HCT116 (cell line): Measurements from ENCODE around the gene USP15. TPM values are rescaled to one million over a fixed set of nuclear protein-coding genes. Genes with fewer than 3 reads are reported as not detected.

Experiments used
- ATAC-seq: fragments of 200-7000 bp; cut with Tn5 transposase; 2 replicates; pipeline ENCODE4 v1.9.1; 2020; ENCODE audit warnings: mild to moderate bottlenecking, moderate library complexity
- BruUV-seq: library from RNA; stranded (reverse); fragments of 400-500 nt; replicated peaks from 2 replicates; lab custom pipeline; 2021; lab: Mats Ljungman, UMichigan
- CTCF ChIA-PET: fragments of 300-600 bp; sonication (Branson Sonifier 250); formaldehyde crosslinking; loops from one replicate; lab custom pipeline; 2021; ENCODE audit warnings: antibody characterized with exemption; lab: Charles Lee
- POLR2A ChIA-PET: fragments of 300-600, 350-600 bp; sonication (Branson Sonifier 250); formaldehyde crosslinking; loops from one replicate; lab custom pipeline; 2021; ENCODE audit warnings: antibody characterized with exemption; lab: Charles Lee
- RAD21 ChIA-PET, 2 experiments: fragments of 300-600 bp; sonication (Branson Sonifier 250); formaldehyde crosslinking; loops; one replicate each; lab custom pipeline; 2023; ENCODE audit warnings: low total read pairs in 2 of 2; ENCODE audit not compliant: uncharacterized antibody in 2 of 2, unreplicated experiment in 2 of 2, low non-redundant PET in 1 of 2; lab: Charles Lee
- DNase-seq: peaks from one replicate; pipeline ENCODE4 v3.0.0-alpha.2; 2010; ENCODE audit warnings: low read depth, low spot score
- H2AFZ ChIP-seq: fragments of 200-600 bp; shearing (Covaris generic), sonication (generic); 2 replicates; pipeline ENCODE4 v1.6.1; 2017; ENCODE audit warnings: low read depth, mixed run types, mixed read lengths, antibody characterized with exemption, low read length; ENCODE audit not compliant: poor library complexity, severe bottlenecking
- H3K27ac ChIP-seq: 2 replicates; pipeline ENCODE4 v1.5.1; 2012; ENCODE audit warnings: low read depth, low read length
- H3K27me3 ChIP-seq: fragments of 200-600 bp; sonication (generic); 2 replicates; pipeline ENCODE4 v1.6.1; 2016; ENCODE audit warnings: mixed run types, low read length, mixed read lengths; ENCODE audit not compliant: insufficient read depth
- H3K36me3 ChIP-seq, 2 experiments: fragments of 200-500 bp in 1 of 2; fragments of 200-600 bp in 1 of 2; sonication (Bioruptor generic) in 1 of 2; sonication (generic) in 1 of 2; 2 replicates each; pipeline versions ENCODE4 v1.5.1 to v1.6.1; 2014 to 2016; ENCODE audit warnings: low read length in 2 of 2, inconsistent platforms in 1 of 2, mixed read lengths in 1 of 2, mixed run types in 1 of 2; ENCODE audit not compliant: insufficient read depth in 2 of 2, control insufficient read depth in 1 of 2
- H3K4me1 ChIP-seq, 2 experiments: fragments of 200-600 bp in 1 of 2; sonication (generic) in 1 of 2; 2 replicates each; pipeline versions ENCODE4 v1.5.1 to v1.6.1; 2012 to 2017; ENCODE audit warnings: low read length in 2 of 2, inconsistent platforms in 1 of 2, mild to moderate bottlenecking in 1 of 2, mixed read lengths in 1 of 2, mixed run types in 1 of 2, moderate library complexity in 1 of 2; ENCODE audit not compliant: insufficient read depth in 2 of 2, control insufficient read depth in 1 of 2
- H3K4me2 ChIP-seq: fragments of 200-600 bp; sonication (generic); 2 replicates; pipeline ENCODE4 v1.6.1; 2017; ENCODE audit warnings: mixed run types, low read length, mixed read lengths
- H3K4me3 ChIP-seq, 2 experiments: fragments of 200-600 bp in 1 of 2; sonication (generic) in 1 of 2; replicated peaks in 1 of 2; 2 replicates each; pipeline ENCODE4 v1.5.1; 2011 to 2016; ENCODE audit warnings: low read length in 2 of 2, control low read depth in 1 of 2, low read depth in 1 of 2, mild to moderate bottlenecking in 1 of 2, mixed read lengths in 1 of 2, mixed run types in 1 of 2
- H3K79me2 ChIP-seq: fragments of 200-600 bp; sonication (generic); 2 replicates; pipeline ENCODE4 v1.6.1; 2017; ENCODE audit warnings: mild to moderate bottlenecking, mixed run types, low read length, moderate library complexity, mixed read lengths; ENCODE audit not compliant: insufficient read depth
- H3K9ac ChIP-seq: fragments of 200-600 bp; sonication (generic); 2 replicates; pipeline ENCODE4 v1.6.1; 2016; ENCODE audit warnings: low read length, mixed read lengths
- H3K9me2 ChIP-seq: fragments of 200-600 bp; sonication (generic), shearing (Covaris generic); 2 replicates; pipeline ENCODE4 v1.6.1; 2017; ENCODE audit warnings: mixed run types, mild to moderate bottlenecking, moderate library complexity; ENCODE audit not compliant: insufficient read depth
- H3K9me3 ChIP-seq, 2 experiments: fragments of 200-500 bp in 1 of 2; fragments of 200-600 bp in 1 of 2; sonication (Bioruptor generic) in 1 of 2; sonication (generic) in 1 of 2; 2 replicates each; pipeline ENCODE4 v1.6.1; 2014 to 2017; ENCODE audit warnings: low read length in 2 of 2, mixed read lengths in 2 of 2, inconsistent platforms in 1 of 2, low read depth in 1 of 2, mild to moderate bottlenecking in 1 of 2, mixed run types in 1 of 2, moderate library complexity in 1 of 2; ENCODE audit not compliant: control insufficient read depth in 1 of 2, insufficient read depth in 1 of 2
- H4K20me1 ChIP-seq: fragments of 200-600 bp; sonication (generic), shearing (Covaris generic); 2 replicates; pipeline ENCODE4 v1.6.1; 2017; ENCODE audit warnings: mixed run types, mild to moderate bottlenecking, moderate library complexity; ENCODE audit not compliant: insufficient read depth
- CEBPB ChIP-seq: IDR thresholded peaks from 2 replicates; pipeline ENCODE4 v1.6.1; 2012; ENCODE audit warnings: low read depth
- CTCF ChIP-seq, 3 experiments: fragments of 200-600 bp in 1 of 3; sonication (generic) in 1 of 3; IDR thresholded peaks in 2 of 3; conservative IDR thresholded peaks in 1 of 3; 2 replicates each; pipeline ENCODE4 v1.5.1; 2012 to 2017; ENCODE audit warnings: low read depth in 2 of 3, low read length in 2 of 3, antibody characterized with exemption in 1 of 3, borderline replicate concordance in 1 of 3, control low read depth in 1 of 3, mild to moderate bottlenecking in 1 of 3, mixed read lengths in 1 of 3, mixed run types in 1 of 3, moderate library complexity in 1 of 3; ENCODE audit not compliant: insufficient read depth in 1 of 3
- EGR1 ChIP-seq: IDR thresholded peaks from 2 replicates; pipeline ENCODE4 v1.6.1; 2012; ENCODE audit warnings: low read depth
- EZH2 ChIP-seq: fragments of 200-600 bp; sonication (generic); IDR thresholded peaks from 2 replicates; pipeline ENCODE4 v1.6.1; 2017; ENCODE audit warnings: antibody characterized with exemption, mixed run types
- FOSL1 ChIP-seq: IDR thresholded peaks from 2 replicates; pipeline ENCODE4 v1.6.1; 2012; ENCODE audit warnings: low read depth
- MAX ChIP-seq: IDR thresholded peaks from 2 replicates; pipeline ENCODE4 v1.6.1; 2012
- SIN3A ChIP-seq: IDR thresholded peaks from 2 replicates; pipeline ENCODE4 v1.6.1; 2012; ENCODE audit warnings: low read depth
- ZFX ChIP-seq: fragments of 450-650 bp; IDR thresholded peaks from 2 replicates; pipeline ENCODE4 v1.6.1; 2017
- ZNF274 ChIP-seq: fragments of 200-500 bp; sonication (Bioruptor generic); IDR thresholded peaks from 2 replicates; pipeline ENCODE4 v1.6.1; 2014; ENCODE audit warnings: mild to moderate bottlenecking, low read depth, low read length, inconsistent platforms
- intact Hi-C: fragments of 100-400 bp; cut with micrococcal nuclease; formaldehyde crosslinking; loops from 2 replicates; pipeline ENCODE4 v1.10.0; 2022
- total RNA-seq: library from RNA; stranded (reverse); gene quantifications from one replicate; pipeline ENCODE4 v1.2.1, GENCODE V29; 2021; ENCODE audit not compliant: unreplicated experiment

The USP15 gene
- total RNA-seq, 1 experiment from 2014 or later: 49.5 TPM

GRCh38 chr12:62284749-62285148, 24.5 kb downstream of the USP15 start (continued):
- TF ChIP-seq ZNF274 (no peak), MAX (no peak)

- POLR2A ChIA-PET: no interaction called here
- H3K4me3 ChIP-seq: no peak overlapping the region
Observed at GRCh38 chr12:62285284-62285683, 25.1 kb downstream of the USP15 start.

GRCh38 chr12:62288328-62288727, 28.1 kb downstream of the USP15 start:
- ATAC-seq (no peak), DNase-seq (no peak)
- peaks cover 27% of the 10 kb centered on the region; the same call in 1 of the 2 replicates for H4K20me1 ChIP-seq
- ChIA-PET POLR2A (interaction anchor here (0.7 kb wide), 1 partner anchor 647 kb away, joined by 3 read pairs; no protein-coding TSS in a partner anchor), RAD21 (no interaction called here), CTCF (no interaction called here)
- no peak overlapping the region for H3K27ac ChIP-seq
- no peak overlapping the region for H2AFZ ChIP-seq
- H3K9ac ChIP-seq: no peak overlapping the region
- no peak overlapping the region for H3K4me3 ChIP-seq
- peaks cover 99% of the 10 kb centered on the region for H3K79me2 ChIP-seq
- peaks cover 5 to 21% of the 10 kb centered on the region in 2 experiments for H3K4me1 ChIP-seq
- no TSS peak for BruUV-seq
- H3K9me2 ChIP-seq: no peaks in the 10 kb centered on the region
- H3K36me3 ChIP-seq: no peaks in the 10 kb centered on the region
- no peaks in the 10 kb centered on the region for H3K27me3 ChIP-seq
- intact Hi-C loops: no loop called here
- H3K4me2 ChIP-seq: no peak overlapping the region
- TF ChIP-seq CEBPB (no peak), ZFX (no peak), SIN3A (no peak), ZNF274 (no peak), CTCF (IDR thresholded peaks at IDR 0.05 in 2 of 3, conservative IDR thresholded peaks at IDR 0.05 in 1 of 3; ENCODE audit: borderline replicate concordance in 1 of 3, insufficient read depth in 1 of 3, low read depth in 2 of 3, low read length in 2 of 3) (no peak)
- no peaks in the 10 kb centered on the region for H3K9me3 ChIP-seq

More at GRCh38 chr12:62285284-62285683, 25.1 kb downstream of the USP15 start:
- Histone ChIP-seq H2AFZ (no peak overlapping the region), H3K9ac (no peak overlapping the region), H3K9me3 (no peaks in the 10 kb centered on the region), H3K36me3 (no peaks in the 10 kb centered on the region), H3K79me2 (peaks cover 99% of the 10 kb centered on the region), H3K27me3 (no peaks in the 10 kb centered on the region), H3K27ac (no peak overlapping the region), H4K20me1 (peaks cover 18% of the 10 kb centered on the region; the same call in 1 of the 2 replicates), H3K4me1 (no peaks in the 10 kb centered on the region), H3K9me2 (no peaks in the 10 kb centered on the region), H3K4me2 (no peak overlapping the region)
- TF ChIP-seq MAX (no peak), EGR1 (no peak), EZH2 (no peak), FOSL1 (no peak)
- no peak for ATAC-seq
- DNase-seq: no peak
- ChIA-PET CTCF (no interaction called here), RAD21 (no interaction called here)
- BruUV-seq: no TSS peak
- intact Hi-C loops: no loop called here
